Memory B cell (primary cell): ENCODE measurements around the gene PARS2.
"Not testable (repeated sequence)": the region's sequence is repeated elsewhere in the genome, so short reads cannot be mapped to it uniquely, and the experiment has no call there.

Source experiments
- ATAC-seq: fragments of 150-1000 bp; cut with Tn5 transposase; 2 replicates; pipeline ENCODE4 v1.10.0; 2021; ENCODE audit warnings: low read depth, mild to moderate bottlenecking, moderate library complexity
- DNase-seq, 2 donors: peaks; one replicate each; pipeline ENCODE4 v3.0.0; 2022; ENCODE audit warnings: low spot score in 2 of 2
- H3K27ac Mint-ChIP-seq: one replicate; pipeline ENCODE4 v1.8.0; 2022; ENCODE audit warnings: mild to moderate bottlenecking, moderate library complexity, mixed read lengths
- H3K27me3 Mint-ChIP-seq: one replicate; pipeline ENCODE4 v1.8.0; 2022; ENCODE audit warnings: mixed read lengths
- H3K36me3 Mint-ChIP-seq: one replicate; pipeline ENCODE4 v1.8.0; 2022; ENCODE audit warnings: mild to moderate bottlenecking, mixed read lengths
- H3K4me1 Mint-ChIP-seq: one replicate; pipeline ENCODE4 v1.8.0; 2022; ENCODE audit warnings: mixed read lengths
- H3K4me3 Mint-ChIP-seq: one replicate; pipeline ENCODE4 v1.8.0; 2022; ENCODE audit warnings: mild to moderate bottlenecking, moderate library complexity, mixed read lengths
- H3K9me3 Mint-ChIP-seq: one replicate; pipeline ENCODE4 v1.8.0; 2022; ENCODE audit warnings: mixed read lengths

The PARS2 gene

GRCh38 chr1:54792686-54793282 is 28.5 kb upstream of the PARS2 start:
- peaks cover 12% of the 10 kb centered on the region for H3K4me1 Mint-ChIP-seq
- H3K4me3 Mint-ChIP-seq, result no peak overlapping the region
- ATAC-seq, result no peak
- no peaks in the 10 kb centered on the region for H3K27me3 Mint-ChIP-seq
- H3K36me3 Mint-ChIP-seq, result peaks cover 10% of the 10 kb centered on the region
- no peak for DNase-seq
- H3K27ac Mint-ChIP-seq, result no peak overlapping the region
- no peaks in the 10 kb centered on the region for H3K9me3 Mint-ChIP-seq

- Mint-ChIP-seq H3K36me3 (peaks cover 14% of the 10 kb centered on the region), H3K4me1 (peaks cover 6% of the 10 kb centered on the region), H3K4me3 (no peak overlapping the region), H3K27ac (no peak overlapping the region), H3K9me3 (no peaks in the 10 kb centered on the region), H3K27me3 (no peaks in the 10 kb centered on the region)
- DNase-seq, result no peak
- ATAC-seq, result no peak
Measured at GRCh38 chr1:54791880-54792522, 27.7 kb upstream of the PARS2 start.

GRCh38 chr1:54788459-54788858 is 24.1 kb upstream of the PARS2 start:
- ATAC-seq, result no peak
- H3K36me3 Mint-ChIP-seq, result peaks cover 19% of the 10 kb centered on the region

GRCh38 chr1:54787604-54788003 is 23.3 kb upstream of the PARS2 start:
- H3K4me3 Mint-ChIP-seq, result no peak overlapping the region
- no peaks in the 10 kb centered on the region for H3K9me3 Mint-ChIP-seq
- H3K4me1 Mint-ChIP-seq, result peaks cover 2% of the 10 kb centered on the region
- ATAC-seq (no peak), DNase-seq (no peak)
- peaks cover 24% of the 10 kb centered on the region for H3K36me3 Mint-ChIP-seq
- no peaks in the 10 kb centered on the region for H3K27me3 Mint-ChIP-seq
- H3K27ac Mint-ChIP-seq, result no peak overlapping the region

More at GRCh38 chr1:54788459-54788858, 24.1 kb upstream of the PARS2 start:
- no peaks in the 10 kb centered on the region for H3K4me1 Mint-ChIP-seq
- no peaks in the 10 kb centered on the region for H3K27me3 Mint-ChIP-seq
- H3K9me3 Mint-ChIP-seq, result no peaks in the 10 kb centered on the region
- DNase-seq, result no peak
- H3K4me3 Mint-ChIP-seq, result no peak overlapping the region
- H3K27ac Mint-ChIP-seq, result no peak overlapping the region

- ATAC-seq (no peak), DNase-seq (no peak)
- Mint-ChIP-seq H3K9me3 (no peaks in the 10 kb centered on the region), H3K27me3 (no peaks in the 10 kb centered on the region), H3K36me3 (peaks cover 29% of the 10 kb centered on the region), H3K4me3 (no peak overlapping the region), H3K27ac (no peak overlapping the region), H3K4me1 (peaks cover 2% of the 10 kb centered on the region)
Measured at GRCh38 chr1:54786778-54787177, 22.5 kb upstream of the PARS2 start.

GRCh38 chr1:54784066-54784465 is 19.7 kb upstream of the PARS2 start:
- Mint-ChIP-seq H3K4me3 (no peak overlapping the region), H3K36me3 (peaks cover 36% of the 10 kb centered on the region), H3K4me1 (peaks cover 2% of the 10 kb centered on the region)

GRCh38 chr1:54782588-54782987 is 18.3 kb upstream of the PARS2 start:
- no peak for ATAC-seq
- Mint-ChIP-seq H3K27ac (no peak overlapping the region), H3K9me3 (no peaks in the 10 kb centered on the region), H3K4me3 (no peak overlapping the region), H3K4me1 (peaks cover 2% of the 10 kb centered on the region), H3K27me3 (no peaks in the 10 kb centered on the region), H3K36me3 (peaks cover 43% of the 10 kb centered on the region)
- no peak for DNase-seq

More at GRCh38 chr1:54784066-54784465, 19.7 kb upstream of the PARS2 start:
- no peak for ATAC-seq
- no peak overlapping the region for H3K27ac Mint-ChIP-seq
- no peaks in the 10 kb centered on the region for H3K9me3 Mint-ChIP-seq
- H3K27me3 Mint-ChIP-seq, result no peaks in the 10 kb centered on the region
- DNase-seq, result no peak

- ATAC-seq (no peak), DNase-seq (no peak)
- no peak overlapping the region for H3K4me3 Mint-ChIP-seq
- H3K36me3 Mint-ChIP-seq, result peaks cover 40% of the 10 kb centered on the region
- H3K27ac Mint-ChIP-seq, result no peak overlapping the region
- no peaks in the 10 kb centered on the region for H3K27me3 Mint-ChIP-seq
- H3K4me1 Mint-ChIP-seq, result peaks cover 2% of the 10 kb centered on the region
- H3K9me3 Mint-ChIP-seq, result no peaks in the 10 kb centered on the region
Measured at GRCh38 chr1:54782156-54782555, 17.8 kb upstream of the PARS2 start.

GRCh38 chr1:54781023-54781723 is 16.9 kb upstream of the PARS2 start:
- Mint-ChIP-seq H3K9me3 (no peaks in the 10 kb centered on the region), H3K27me3 (no peaks in the 10 kb centered on the region), H3K4me1 (peaks cover 2% of the 10 kb centered on the region), H3K27ac (no peak overlapping the region), H3K36me3 (peaks cover 31% of the 10 kb centered on the region), H3K4me3 (no peak overlapping the region)
- DNase-seq, result no peak
- ATAC-seq, result no peak

- H3K27ac Mint-ChIP-seq, result no peak overlapping the region
- DNase-seq (no peak), ATAC-seq (no peak)
- no peaks in the 10 kb centered on the region for H3K4me1 Mint-ChIP-seq
- H3K9me3 Mint-ChIP-seq, result no peaks in the 10 kb centered on the region
- peaks cover 2% of the 10 kb centered on the region for H3K27me3 Mint-ChIP-seq
- peaks cover 23% of the 10 kb centered on the region for H3K36me3 Mint-ChIP-seq
- no peak overlapping the region for H3K4me3 Mint-ChIP-seq
Measured at GRCh38 chr1:54777431-54777830, 13.1 kb upstream of the PARS2 start.

GRCh38 chr1:54777011-54777410 is 12.7 kb upstream of the PARS2 start:
- peaks cover 20% of the 10 kb centered on the region for H3K36me3 Mint-ChIP-seq
- no peak overlapping the region for H3K27ac Mint-ChIP-seq
- DNase-seq, result no peak
- no peak overlapping the region for H3K4me3 Mint-ChIP-seq
- H3K27me3 Mint-ChIP-seq, result peaks cover 2% of the 10 kb centered on the region
- no peaks in the 10 kb centered on the region for H3K9me3 Mint-ChIP-seq
- ATAC-seq, result no peak
- H3K4me1 Mint-ChIP-seq, result no peaks in the 10 kb centered on the region

- not testable (repeated sequence) for H3K9me3 Mint-ChIP-seq, H3K27me3 Mint-ChIP-seq, H3K4me3 Mint-ChIP-seq, DNase-seq, H3K27ac Mint-ChIP-seq, ATAC-seq, H3K4me1 Mint-ChIP-seq
- H3K36me3 Mint-ChIP-seq, result peaks cover 15% of the 10 kb centered on the region
Measured at GRCh38 chr1:54775828-54776721, 11.8 kb upstream of the PARS2 start.

GRCh38 chr1:54774820-54775498 is 10.6 kb upstream of the PARS2 start:
- H3K9me3 Mint-ChIP-seq, result no peaks in the 10 kb centered on the region
- peaks cover 15% of the 10 kb centered on the region for H3K36me3 Mint-ChIP-seq
- H3K27me3 Mint-ChIP-seq, result peaks cover 2% of the 10 kb centered on the region
- no peak overlapping the region for H3K27ac Mint-ChIP-seq
- DNase-seq, result no peak
- no peak overlapping the region for H3K4me3 Mint-ChIP-seq
- peak; percentile 37 for ATAC-seq
- no peaks in the 10 kb centered on the region for H3K4me1 Mint-ChIP-seq
